K562 (cell line): ENCODE measurements around the gene S100A3. TPM values are rescaled to one million over a fixed set of nuclear protein-coding genes. Genes with fewer than 3 reads are reported as not detected.

ENCODE experiments used
- ATAC-seq: fragments of 200-7000 bp; cut with Tn5 transposase; 3 replicates; pipeline ENCODE4 v1.9.1; 2020; ENCODE audit warnings: moderate library complexity
- BruUV-seq: library from RNA; stranded (reverse); fragments of 400-500 nt; replicated peaks from 2 replicates; lab custom pipeline; 2021; lab: Mats Ljungman, UMichigan
- CTCF ChIA-PET: fragments of 300-600 bp; formaldehyde crosslinking; extraction: SDS; loops from one replicate; lab custom pipeline; 2021; ENCODE audit warnings: low intra/inter-chr PET ratio; lab: Yijun Ruan, JAX
- POLR2A ChIA-PET: fragments of 300-600, 350-650 bp; sonication (Branson Sonifier 250); formaldehyde crosslinking; extraction: SDS; loops from one replicate; lab custom pipeline; 2021; ENCODE audit warnings: antibody characterized with exemption, inconsistent platforms; lab: Yijun Ruan, JAX
- DNase-seq, 4 experiments: peaks; one replicate each; pipeline versions ENCODE4 v3.0.0 to v3.0.0-alpha.2; 2011 to 2018; ENCODE audit warnings: low spot score in 3 of 4, mixed read lengths in 3 of 4; ENCODE audit errors: extremely low read depth in 1 of 4
- FAIRE-seq: peaks from 2 replicates; lab custom pipeline; 2011; peaks lifted over from hg19 to GRCh38; lab: Jason Lieb, UNC
- H2AFZ ChIP-seq: 2 replicates; pipeline ENCODE4 v1.6.0; 2011; ENCODE audit warnings: low read depth, low read length, control low read depth, inconsistent platforms
- H3K27ac ChIP-seq: fragments of 200-600 bp; 3 replicates; pipeline ENCODE4 v1.8.0; 2011; ENCODE audit warnings: low read depth, mild to moderate bottlenecking, control low read depth, inconsistent platforms, low read length, moderate library complexity, mixed read lengths; ENCODE audit errors: extremely low read depth
- H3K27me3 ChIP-seq, 2 experiments: fragments of 300-600 bp in 1 of 2; 2 replicates in 1 of 2; 3 replicates in 1 of 2; pipeline versions ENCODE4 v1.6.0 to v1.8.0; 2011; ENCODE audit warnings: inconsistent platforms in 2 of 2, low read length in 2 of 2, mild to moderate bottlenecking in 1 of 2, mixed read lengths in 1 of 2, moderate library complexity in 1 of 2; ENCODE audit not compliant: control insufficient read depth in 2 of 2, insufficient read depth in 2 of 2
- H3K36me3 ChIP-seq: fragments of 300-600 bp; 3 replicates; pipeline ENCODE4 v1.8.0; 2011; ENCODE audit warnings: mild to moderate bottlenecking, low read length, inconsistent platforms; ENCODE audit not compliant: control insufficient read depth, insufficient read depth
- H3K4me1 ChIP-seq, 2 experiments: fragments of 200-600 bp in 1 of 2; replicated peaks in 1 of 2; 2 replicates in 1 of 2; 3 replicates in 1 of 2; pipeline versions ENCODE4 v1.5.1 to v1.8.0; 2011; ENCODE audit warnings: inconsistent platforms in 2 of 2, low read length in 2 of 2, mild to moderate bottlenecking in 1 of 2, mixed read lengths in 1 of 2, moderate library complexity in 1 of 2; ENCODE audit not compliant: control insufficient read depth in 2 of 2, insufficient read depth in 2 of 2
- H3K4me2 ChIP-seq: 2 replicates; pipeline ENCODE4 v1.6.1; 2011; ENCODE audit warnings: low read length, control low read depth, inconsistent platforms, mixed read lengths; ENCODE audit not compliant: insufficient read depth
- H3K4me3 ChIP-seq: fragments of 200-600 bp; sonication (generic), shearing (Covaris generic); 2 replicates; pipeline ENCODE4 v1.5.1; 2016; ENCODE audit warnings: control low read depth, inconsistent platforms
- H3K79me2 ChIP-seq: fragments of 200-600 bp; 3 replicates; pipeline ENCODE4 v1.8.0; 2011; ENCODE audit warnings: low read length, inconsistent platforms; ENCODE audit not compliant: control insufficient read depth, insufficient read depth
- H3K9ac ChIP-seq, 2 experiments: 2 replicates each; pipeline versions ENCODE4 v1.6.0 to v1.6.1; 2011; ENCODE audit warnings: low read depth in 2 of 2, low read length in 2 of 2, control low read depth in 1 of 2, inconsistent platforms in 1 of 2, mild to moderate bottlenecking in 1 of 2, mixed read lengths in 1 of 2; ENCODE audit not compliant: insufficient read depth in 1 of 2
- H3K9me1 ChIP-seq: one replicate; pipeline ENCODE4 v1.6.0; 2011; ENCODE audit warnings: inconsistent platforms, mild to moderate bottlenecking, low read length, moderate library complexity; ENCODE audit not compliant: control insufficient read depth, insufficient read depth
- H3K9me3 ChIP-seq: replicated peaks from 2 replicates; pipeline ENCODE4 v1.5.1; 2011; ENCODE audit warnings: low read depth, low read length, inconsistent platforms; ENCODE audit not compliant: control insufficient read depth, insufficient read depth
- H4K20me1 ChIP-seq: replicated peaks from 2 replicates; pipeline ENCODE4 v1.6.1; 2011; ENCODE audit warnings: low read length, inconsistent platforms, mixed read lengths; ENCODE audit not compliant: control insufficient read depth, insufficient read depth
- ASH1L ChIP-seq: fragments of 450-650 bp; IDR thresholded peaks from 2 replicates; pipeline ENCODE4 v1.6.1; 2018; ENCODE audit warnings: borderline replicate concordance, mild to moderate bottlenecking, low read depth; ENCODE audit not compliant: partially characterized antibody
- ATF1 ChIP-seq, 2 experiments: fragments of 450-650 bp in 1 of 2; IDR thresholded peaks; 2 replicates each; pipeline ENCODE4 v1.6.1; 2016; ENCODE audit warnings: missing compliant biosample characterization in 1 of 2, missing genetic modification characterization in 1 of 2
- CCNT2 ChIP-seq: IDR thresholded peaks from 2 replicates; pipeline ENCODE4 v1.6.1; 2011; ENCODE audit warnings: borderline replicate concordance, low read depth, mild to moderate bottlenecking, moderate library complexity, mixed read lengths, low read length; ENCODE audit not compliant: insufficient read length; ENCODE audit errors: extremely low read depth
- E2F3 ChIP-seq: fragments of 250-450 bp; sonication (Bioruptor Pico); IDR thresholded peaks from 2 replicates; pipeline ENCODE4 v1.4.0; 2020; ENCODE audit warnings: mild to moderate bottlenecking
- EGR1 ChIP-seq: fragments of 450-650 bp; conservative IDR thresholded peaks from 2 replicates; pipeline ENCODE4 v1.6.1; 2017; ENCODE audit warnings: mild to moderate bottlenecking
- EP400 ChIP-seq: fragments of 450-650 bp; IDR thresholded peaks from 2 replicates; pipeline ENCODE4 v1.6.1; 2017; ENCODE audit warnings: antibody characterized with exemption, mild to moderate bottlenecking, moderate library complexity
- HDGF ChIP-seq: fragments of 450-650 bp; IDR thresholded peaks from 2 replicates; pipeline ENCODE4 v1.6.1; 2016
- MECOM ChIP-seq: fragments of 250-450 bp; sonication (Bioruptor Pico); IDR thresholded peaks from 2 replicates; pipeline ENCODE4 v1.8.0; 2022; ENCODE audit warnings: inconsistent platforms
- NFE2 ChIP-seq: IDR thresholded peaks from 2 replicates; pipeline ENCODE4 v1.6.1; 2014; ENCODE audit warnings: antibody characterized with exemption, low read depth
- NR4A1 ChIP-seq, 2 experiments: fragments of 250-450 bp in 1 of 2; fragments of 450-650 bp in 1 of 2; sonication (Bioruptor Pico) in 1 of 2; IDR thresholded peaks; 2 replicates each; pipeline versions ENCODE4 v1.4.0 to v1.6.1; 2016 to 2020; ENCODE audit warnings: mild to moderate bottlenecking in 2 of 2, missing compliant biosample characterization in 1 of 2, missing genetic modification characterization in 1 of 2, moderate library complexity in 1 of 2
- PHF8 ChIP-seq: fragments of 200-600 bp; sonication (generic); IDR thresholded peaks from 2 replicates; pipeline ENCODE4 v1.6.1; 2012; ENCODE audit warnings: mixed run types, mild to moderate bottlenecking, inconsistent platforms, low read length, moderate library complexity, borderline replicate concordance
- PHTF2 ChIP-seq: fragments of 250-450 bp; sonication (Bioruptor Pico); IDR thresholded peaks from 2 replicates; pipeline ENCODE4 v1.5.0; 2021; ENCODE audit warnings: mild to moderate bottlenecking
- SMARCA4 ChIP-seq: fragments of 450-650 bp; IDR thresholded peaks from 2 replicates; pipeline ENCODE4 v1.6.1; 2016
- SRSF1 ChIP-seq: fragments of 200-400 bp; formaldehyde crosslinking; IDR thresholded peaks from 2 replicates; pipeline ENCODE4 v1.6.1; 2017; ENCODE audit warnings: mild to moderate bottlenecking, low read depth, low read length, moderate library complexity
- ZNF124 ChIP-seq: sonication (generic); formaldehyde crosslinking; IDR thresholded peaks from 2 replicates; pipeline ENCODE4 v1.8.1; 2022; ENCODE audit warnings: missing genetic modification reagents
- ZNF224 ChIP-seq: sonication (generic); formaldehyde crosslinking; IDR thresholded peaks from 2 replicates; pipeline ENCODE4 v1.8.0; 2022; ENCODE audit warnings: mild to moderate bottlenecking, missing genetic modification reagents
- ZNF274 ChIP-seq: IDR thresholded peaks from 2 replicates; pipeline ENCODE4 v1.6.1; 2011; ENCODE audit warnings: low read depth, mild to moderate bottlenecking, low read length, moderate library complexity, borderline replicate concordance
- WGBS: fragments of 100-300 bp; shearing (Covaris generic); methylation state at CpG from one replicate; pipeline ENCODE4 v1.1.6; 2016; ENCODE audit warnings: low coverage, mixed read lengths; ENCODE audit not compliant: insufficient coverage; ENCODE audit errors: missing lambda C conversion rate; 5-methylcytosine and 5-hydroxymethylcytosine counted together
- in situ Hi-C: fragments of 300-500 bp; cut with MboI; formaldehyde crosslinking; loops from 4 replicates; pipeline ENCODE4 v1.15.0; 2018; ENCODE audit warnings: inconsistent platforms, mixed read lengths
- intact Hi-C: fragments of 100-400 bp; cut with micrococcal nuclease; formaldehyde crosslinking; loops from 2 replicates; pipeline ENCODE4 v1.14.2; 2022
- polyA plus RNA-seq, 8 experiments: library from polyadenylated mRNA; depleted of rRNA in 4 of 8; stranded (reverse) in 5 of 8; unstranded in 3 of 8; fragments of >200 nt; fragmentation: Nextera tagmentation in 2 of 8; fragmentation: Illumina TruSeq in 1 of 8; extraction: Ambion mirVana in 2 of 8; extraction: Trizol in 1 of 8; gene quantifications; 2 replicates each; pipeline versions ENCODE4 v1.2.1 to v1.2.3, GENCODE V29; 2011 to 2014; ENCODE audit warnings: inconsistent platforms in 1 of 8, missing spikeins in 1 of 8
- total RNA-seq, 7 experiments: library from RNA; depleted of rRNA in 6 of 7; stranded (reverse); fragments of >200 nt in 6 of 7; fragmentation: Illumina TruSeq in 2 of 7; extraction: Trizol in 2 of 7; gene quantifications; 2 replicates each; pipeline versions ENCODE4 v1.2.1 to v1.2.3, GENCODE V29; 2011 to 2021; ENCODE audit warnings: low replicate concordance in 1 of 7
- TF ChIP-seq, protein P1 (sequence below), 2 experiments: fragments of 450-650 bp in 1 of 2; sonication (generic) in 1 of 2; formaldehyde crosslinking in 1 of 2; IDR thresholded peaks in 1 of 2; conservative IDR thresholded peaks in 1 of 2; 2 replicates each; pipeline versions ENCODE4 v1.6.1 to v1.8.1; 2016 to 2023; ENCODE audit warnings: mild to moderate bottlenecking in 2 of 2, moderate library complexity in 2 of 2, inconsistent platforms in 1 of 2, missing genetic modification reagents in 1 of 2
- TF ChIP-seq, protein P2 (sequence below), 2 experiments: fragments of 450-650 bp; conservative IDR thresholded peaks; 2 replicates each; pipeline ENCODE4 v1.6.1; 2017; ENCODE audit warnings: mild to moderate bottlenecking in 2 of 2, moderate library complexity in 2 of 2

The S100A3 gene
- total and polyA plus RNA-seq, 9 of the 15 experiments (the other 6 are each of a cell fraction or from before 2014, with no cell fraction given), result 0.08 to 1.7 (median 0.18) TPM; not detected in 4

DNA sequence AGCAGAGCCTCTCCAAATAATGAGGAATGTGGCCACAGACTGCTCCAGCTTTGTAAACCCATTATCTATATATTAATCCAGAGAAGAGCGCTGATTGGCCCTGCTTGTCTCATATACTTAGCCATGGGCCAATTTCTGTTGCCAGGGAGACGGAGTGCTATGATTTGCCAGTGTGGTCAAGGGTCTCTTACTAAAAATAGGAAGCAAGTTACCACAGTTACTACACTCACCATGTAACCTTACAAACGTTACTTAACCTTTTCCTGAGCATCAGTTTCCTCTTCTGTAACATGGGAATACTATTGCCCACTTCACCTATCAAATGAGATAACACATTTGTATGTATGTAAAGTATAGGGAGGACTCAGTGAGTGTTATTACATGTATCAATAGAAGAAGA, 24.3 kb upstream of the S100A3 start (continued):
- no peak for TF ChIP-seq ZNF224 (CRISPR knock-in tag)
- TF ChIP-seq, all 486 proteins: peak for 0

DNA sequence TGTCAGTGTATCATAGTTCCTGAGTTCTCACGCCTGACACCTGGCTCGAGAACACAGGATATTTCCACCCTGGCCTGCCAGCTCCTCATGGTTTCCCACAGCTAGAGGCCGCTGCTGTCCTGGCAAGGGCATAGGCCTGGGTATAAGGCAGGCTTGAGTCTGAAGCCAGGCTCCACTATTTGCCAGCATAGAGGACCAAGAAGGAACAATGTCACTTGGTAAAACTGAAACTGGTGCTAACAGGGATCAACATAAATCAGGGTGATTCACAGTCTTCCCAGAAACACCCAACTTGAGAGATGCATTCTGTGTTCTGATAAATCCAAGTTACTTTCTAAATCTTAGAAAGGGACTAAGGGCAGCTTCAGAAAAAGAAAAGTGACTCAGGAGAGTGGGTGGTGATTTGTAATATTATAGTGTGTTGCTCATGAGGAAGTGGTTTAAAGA, 23.5 kb upstream of the S100A3 start:
- Histone ChIP-seq H4K20me1 (no peaks in the 10 kb centered on the region), H3K79me2 (no peaks in the 10 kb centered on the region), H3K27ac (no peak overlapping the region), H3K4me1 (peaks cover 17 to 18% of the 10 kb centered on the region in 2 experiments), H3K27me3 (no peaks in the 10 kb centered on the region), H3K9me3 (no peaks in the 10 kb centered on the region), H3K9me1 (peaks cover 3% of the 10 kb centered on the region), H3K9ac (no peak overlapping the region), H2AFZ (no peak overlapping the region), H3K4me3 (no peak overlapping the region), H3K36me3 (no peaks in the 10 kb centered on the region), H3K4me2 (no peak overlapping the region)
- intact Hi-C loops, result no loop called here
- in situ Hi-C loops, result no loop called here
- ATAC-seq (peak; percentile 64), DNase-seq (peak in 1 of 4 experiments; percentile 43), FAIRE-seq (peak; percentile 15)
- CTCF ChIA-PET, result interaction anchor here (0.6 kb wide), 1 partner anchor 11 kb away, joined by 3 read pairs; no protein-coding TSS in a partner anchor
- WGBS, result 6% methylated on average over 3 of the region's 3 CpGs
- POLR2A ChIA-PET, result interaction anchor here (0.6 to 1.0 kb wide), 3 partner anchors 54 to 421 kb away, joined by 3 to 4 read pairs (median 3); partner anchors contain the start of gene S100A13
- BruUV-seq, result no TSS peak
- TF ChIP-seq, protein P1, sequence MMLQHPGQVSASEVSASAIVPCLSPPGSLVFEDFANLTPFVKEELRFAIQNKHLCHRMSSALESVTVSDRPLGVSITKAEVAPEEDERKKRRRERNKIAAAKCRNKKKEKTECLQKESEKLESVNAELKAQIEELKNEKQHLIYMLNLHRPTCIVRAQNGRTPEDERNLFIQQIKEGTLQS (IDR thresholded peaks at IDR 0.05), result 0 out of 2 replicates have a peak, but pooled peaks have one; percentile 15
- TF ChIP-seq, protein P1 (CRISPR knock-in tag; conservative IDR thresholded peaks at IDR 0.05), result no peak
- TF ChIP-seq PHF8 (no peak), ZNF274 (no peak), EGR1 (peak; percentile 62), ZNF124 (CRISPR knock-in tag) (no peak), SRSF1 (no peak), NFE2 (no peak), MECOM (CRISPR knock-in tag) (no peak), E2F3 (CRISPR knock-in tag) (no peak), SMARCA4 (no peak), PHTF2 (no peak), EP400 (0 out of 2 replicates have a peak, but pooled peaks have one; percentile 12), CCNT2 (no peak), HDGF (no peak), ASH1L (no peak), ATF1 (CRISPR knock-in tag; IDR thresholded peaks at IDR 0.05) (no peak), ATF1 (tag; IDR thresholded peaks at IDR 0.05) (no peak), NR4A1 (CRISPR knock-in tag; IDR thresholded peaks at IDR 0.05) (no peak), NR4A1 (tag; IDR thresholded peaks at IDR 0.05) (no peak)
- TF ChIP-seq, protein P2, sequence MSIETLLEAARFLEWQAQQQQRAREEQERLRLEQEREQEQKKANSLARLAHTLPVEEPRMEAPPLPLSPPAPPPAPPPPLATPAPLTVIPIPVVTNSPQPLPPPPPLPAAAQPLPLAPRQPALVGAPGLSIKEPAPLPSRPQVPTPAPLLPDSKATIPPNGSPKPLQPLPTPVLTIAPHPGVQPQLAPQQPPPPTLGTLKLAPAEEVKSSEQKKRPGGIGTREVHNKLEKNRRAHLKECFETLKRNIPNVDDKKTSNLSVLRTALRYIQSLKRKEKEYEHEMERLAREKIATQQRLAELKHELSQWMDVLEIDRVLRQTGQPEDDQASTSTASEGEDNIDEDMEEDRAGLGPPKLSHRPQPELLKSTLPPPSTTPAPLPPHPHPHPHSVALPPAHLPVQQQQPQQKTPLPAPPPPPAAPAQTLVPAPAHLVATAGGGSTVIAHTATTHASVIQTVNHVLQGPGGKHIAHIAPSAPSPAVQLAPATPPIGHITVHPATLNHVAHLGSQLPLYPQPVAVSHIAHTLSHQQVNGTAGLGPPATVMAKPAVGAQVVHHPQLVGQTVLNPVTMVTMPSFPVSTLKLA (conservative IDR thresholded peaks at IDR 0.05), result peak in 1 of 2 experiments; percentile 27; a peak in 1 of 4 replicates
